Mesenteric fat pad (tissue), 1 donor: ENCODE data around the gene MPZL2. TPM values are rescaled to one million over a fixed set of nuclear protein-coding genes. Genes with fewer than 3 reads are reported as not detected.

Source experiments
- total RNA-seq: library from RNA; stranded (reverse); fragmentation: NEBNext Ultra II Directional; extraction: Animal tissue kit (Norgen Biotek cat#: 25700); gene quantifications from one replicate; pipeline ENCODE4 v1.2.1, GENCODE V29; 2021
- donor health status: DM: yes; HTN: yes; CAD: no.

MPZL2 gene
- total RNA-seq, 1 donor from 2014 or later = 36.8 TPM

Other genes starting within 250 kb of the MPZL2 start
- not detected for gene TMPRSS4, start 187.2 kb downstream of the MPZL2 start, total RNA-seq
- not detected for gene SMIM35, start 177.3 kb downstream of the MPZL2 start, total RNA-seq
- gene SCN4B, start 111.5 kb downstream of the MPZL2 start, total RNA-seq = 2.3 TPM
- gene SCN2B, start 87.7 kb downstream of the MPZL2 start, total RNA-seq = not detected
- 7.9 TPM for gene JAML, start 39.3 kb downstream of the MPZL2 start, total RNA-seq
- 1.7 TPM for gene MPZL3, start 11.9 kb downstream of the MPZL2 start, total RNA-seq
- gene CD3E, start 40.4 kb upstream of the MPZL2 start, total RNA-seq = 2.2 TPM
- gene CD3D, start 78.4 kb upstream of the MPZL2 start, total RNA-seq = 1.3 TPM
- 1.1 TPM for gene CD3G, start 80.0 kb upstream of the MPZL2 start, total RNA-seq
- gene UBE4A, start 95.3 kb upstream of the MPZL2 start, total RNA-seq = 39.3 TPM
- gene ATP5MG, start 137.3 kb upstream of the MPZL2 start, total RNA-seq = 182 TPM
- 43.6 TPM for gene KMT2A, start 172.2 kb upstream of the MPZL2 start, total RNA-seq